GM19463 (cell line): Measurements from ENCODE around the gene MYL6.
"Not testable (repeated sequence)": the region's sequence is repeated elsewhere in the genome, so short reads cannot be mapped to it uniquely, and the experiment has no call there.

Experiments
- ATAC-seq: cut with Tn5 transposase; IDR thresholded peaks from one replicate; pipeline ENCODE4 v1.9.1; 2021; ENCODE audit warnings: mild to moderate bottlenecking, moderate library complexity; ENCODE audit not compliant: unreplicated experiment

MYL6 gene

DNA sequence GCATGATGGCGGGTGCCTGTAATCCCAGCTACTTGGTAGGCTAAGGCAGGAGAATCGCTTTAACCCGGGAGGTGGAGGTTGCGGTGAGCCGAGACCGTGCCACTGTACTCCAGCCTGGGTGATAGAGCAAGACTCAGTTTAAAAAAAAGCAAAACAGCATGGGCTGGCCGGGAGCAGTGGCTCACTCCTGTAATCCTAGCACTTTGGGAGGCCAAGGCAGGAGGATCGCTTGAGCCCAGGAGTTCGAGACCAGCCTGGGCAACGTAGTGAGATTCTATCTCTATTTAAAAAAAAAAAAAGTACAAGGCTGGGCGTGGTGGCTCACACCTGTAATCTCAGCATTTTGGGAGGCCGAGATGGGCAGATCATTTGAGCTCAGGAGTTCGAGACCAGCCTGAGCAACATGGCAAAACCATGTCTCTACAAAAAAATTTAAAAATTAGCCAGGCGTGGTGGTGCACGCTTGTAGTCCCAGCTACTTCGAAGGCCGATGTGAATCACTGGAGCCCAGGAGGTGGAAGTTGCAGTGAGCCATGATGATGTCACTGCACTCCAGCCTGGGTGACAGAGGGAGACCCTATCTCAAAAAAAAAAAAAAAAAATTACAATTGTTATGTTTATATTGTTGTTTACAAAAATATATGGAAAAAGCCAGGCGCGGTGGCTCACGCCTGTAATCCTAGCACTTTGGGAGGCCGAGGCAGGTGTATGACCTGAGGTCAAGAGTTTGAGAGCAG lies 1.5 kb upstream of the MYL6 start:
- ATAC-seq: not testable (repeated sequence)

- peak; percentile 29 for ATAC-seq
Measured at GRCh38 chr12:56157201-56158028, 744 bp upstream of the MYL6 start.

- no peak for ATAC-seq
Measured at GRCh38 chr12:56158926-56159461, 835 bp downstream of the MYL6 start.

- no peak for ATAC-seq
Measured at GRCh38 chr12:56159482-56160192, 1.5 kb downstream of the MYL6 start.

- ATAC-seq: no peak
Measured at GRCh38 chr12:56160193-56160763, 2.1 kb downstream of the MYL6 start.

DNA sequence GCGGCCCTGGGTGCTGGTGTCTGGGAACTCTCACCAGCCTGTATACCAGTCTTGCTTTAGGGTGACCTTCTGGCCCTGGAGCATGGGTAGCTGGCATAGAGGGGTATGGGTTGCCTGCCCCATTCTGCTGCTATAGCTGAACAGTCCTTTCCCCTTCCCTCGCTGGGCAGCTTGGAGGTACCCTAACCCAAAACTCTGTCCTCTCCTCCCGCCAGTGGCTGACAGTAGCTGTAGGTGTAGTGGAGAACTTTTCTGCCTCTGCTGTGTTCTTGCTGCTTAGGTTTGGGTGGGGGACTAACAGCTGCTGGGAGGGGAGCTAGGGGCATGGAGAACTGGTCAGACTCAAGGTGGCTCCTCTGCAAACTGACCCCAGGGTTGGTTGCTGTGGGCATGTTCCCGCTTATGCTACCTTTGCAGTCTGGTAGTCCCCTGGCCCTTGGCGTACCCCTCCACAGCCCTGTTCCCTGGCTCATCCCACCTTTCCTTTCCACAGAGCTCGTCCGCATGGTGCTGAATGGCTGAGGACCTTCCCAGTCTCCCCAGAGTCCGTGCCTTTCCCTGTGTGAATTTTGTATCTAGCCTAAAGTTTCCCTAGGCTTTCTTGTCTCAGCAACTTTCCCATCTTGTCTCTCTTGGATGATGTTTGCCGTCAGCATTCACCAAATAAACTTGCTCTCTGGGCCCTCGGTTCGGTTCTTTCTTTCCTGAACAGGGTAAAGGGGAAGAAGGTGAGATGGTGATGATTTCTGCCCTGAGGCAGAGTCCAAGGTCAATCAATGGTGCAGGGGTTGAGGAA lies 2.9 kb downstream of the MYL6 start:
- ATAC-seq: no peak

DNA sequence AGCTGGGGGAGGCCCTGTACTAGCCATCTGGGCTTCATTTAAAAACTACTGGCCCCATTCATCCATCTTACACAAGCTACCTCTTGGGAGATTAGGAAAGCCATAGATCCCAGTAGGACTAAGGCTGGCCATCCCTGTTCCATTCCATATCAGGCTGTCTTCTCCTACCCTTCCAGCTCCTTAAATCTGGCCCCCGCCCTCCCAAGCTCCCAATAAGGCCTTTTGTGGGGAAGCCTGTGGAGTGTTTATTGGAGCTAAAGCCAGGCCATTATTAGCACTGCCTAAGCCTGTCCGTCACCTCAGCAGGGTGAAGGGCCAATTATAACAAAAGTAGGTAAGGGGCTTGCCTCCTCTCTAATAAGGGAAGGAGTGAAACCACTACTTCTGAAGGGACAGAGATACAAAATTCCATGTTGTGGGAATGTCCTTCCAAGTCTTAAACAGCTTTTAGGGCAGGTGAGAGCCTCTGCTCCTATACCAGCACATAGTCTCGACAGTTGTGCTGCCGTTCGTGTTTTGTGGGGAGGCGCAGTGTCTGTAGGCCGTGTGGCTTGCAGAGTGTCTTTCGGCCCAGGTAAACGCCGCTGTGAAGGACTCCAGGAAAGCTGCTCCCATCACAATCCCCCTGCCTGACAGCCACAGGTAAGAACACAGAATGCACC lies 3.7 kb downstream of the MYL6 start:
- ATAC-seq: no peak

- no peak for ATAC-seq
Measured at GRCh38 chr12:56162468-56163290, 4.5 kb downstream of the MYL6 start.

- ATAC-seq: no peak
Measured at GRCh38 chr12:56163533-56164344, 5.6 kb downstream of the MYL6 start.

DNA sequence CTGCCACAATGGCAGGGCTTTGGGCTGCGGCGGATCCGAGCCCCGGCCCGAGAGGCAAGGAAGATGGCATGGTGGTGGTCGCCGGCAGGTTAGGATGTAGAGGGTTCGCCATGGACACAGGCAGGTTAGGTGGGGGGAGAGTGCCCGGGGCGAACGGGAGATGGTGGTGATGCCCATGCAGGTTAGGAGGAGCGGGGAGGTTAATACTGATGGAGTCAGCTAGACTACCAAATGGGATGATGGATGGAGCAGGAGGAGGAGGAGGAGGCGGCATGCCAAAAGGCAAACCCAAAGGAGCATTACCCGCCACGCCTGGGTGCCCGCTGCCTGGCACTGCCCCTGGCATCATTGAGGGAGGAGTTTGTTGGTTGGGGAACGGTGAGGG lies 6.2 kb downstream of the MYL6 start:
- ATAC-seq: no peak

GRCh38 chr12:56165369-56165768 lies 7.2 kb downstream of the MYL6 start:
- ATAC-seq: no peak

DNA sequence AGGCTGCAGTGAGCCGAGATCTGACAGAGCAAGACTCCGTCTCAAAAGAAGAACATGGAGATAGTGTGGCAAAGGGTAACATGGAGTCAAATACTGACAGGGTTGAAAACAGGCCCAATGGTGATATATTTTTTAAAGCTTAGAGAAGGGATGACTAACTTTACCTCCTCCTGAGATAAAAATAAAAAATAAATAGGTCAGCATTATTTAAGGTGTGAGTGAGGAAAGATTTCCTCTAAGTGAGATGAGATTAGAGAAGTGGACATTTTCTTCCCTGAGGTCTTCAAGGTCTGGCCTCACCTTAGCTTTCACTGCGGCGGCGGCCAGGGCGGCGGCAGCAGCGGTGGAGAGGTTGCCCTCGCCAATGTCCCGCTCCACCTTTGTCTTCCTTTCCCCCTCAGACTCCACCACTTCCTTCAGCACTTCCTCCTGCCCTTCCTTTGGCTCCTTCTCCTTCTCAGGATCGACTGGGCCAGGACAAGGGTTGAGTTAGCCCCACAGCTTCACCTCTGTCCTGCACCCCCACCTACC lies 11.1 kb downstream of the MYL6 start:
- no peak for ATAC-seq

GRCh38 chr12:56172839-56173238 lies 14.7 kb downstream of the MYL6 start:
- no peak for ATAC-seq

- ATAC-seq: no peak
Measured at GRCh38 chr12:56178347-56178746, 20.2 kb downstream of the MYL6 start.

DNA sequence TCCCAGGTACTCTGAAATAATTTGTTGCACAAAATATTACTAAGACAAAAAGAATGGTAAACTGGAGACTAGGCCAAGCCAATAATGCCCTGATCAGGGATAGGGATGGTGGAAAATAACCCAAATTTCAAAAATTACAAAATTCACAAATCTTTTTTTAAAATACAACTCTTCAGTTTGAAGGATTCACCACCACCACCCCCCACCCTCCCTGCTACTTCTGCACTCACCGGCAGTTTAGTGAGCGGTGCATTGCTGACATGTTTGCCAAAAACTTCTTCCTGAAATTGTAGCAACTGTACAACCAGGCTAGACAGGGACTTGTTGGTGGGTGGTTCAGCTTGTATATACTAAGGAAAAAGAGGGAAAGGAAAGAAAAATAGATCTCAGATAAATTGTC lies 28.8 kb downstream of the MYL6 start:
- ATAC-seq: no peak

- no peak for ATAC-seq
Measured at GRCh38 chr12:56188131-56188777, 30.1 kb downstream of the MYL6 start.

DNA sequence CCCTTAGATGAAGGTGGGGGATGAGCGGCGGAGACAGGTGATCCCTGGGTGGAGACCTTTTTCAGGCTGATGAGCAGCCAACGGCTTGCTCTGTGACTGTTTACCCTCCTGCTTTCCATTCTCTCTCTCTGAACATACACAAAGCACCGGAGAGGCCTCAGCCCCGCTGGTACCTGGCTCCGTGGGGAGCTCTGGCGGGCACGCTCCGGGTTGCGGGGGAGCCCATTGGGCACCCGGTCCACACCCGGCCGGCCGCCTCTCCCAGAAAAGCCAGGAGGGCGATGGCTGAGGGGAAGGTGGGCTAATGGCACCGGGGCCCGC lies 30.6 kb downstream of the MYL6 start:
- no peak for ATAC-seq
